HL-60 (cell line): ENCODE results near the gene ATP2B3.

ENCODE experiments used
- CTCF ChIP-seq: IDR thresholded peaks from one replicate; pipeline ENCODE4 v1.5.1; 2011; ENCODE audit warnings: low read length, control low read depth, inconsistent platforms; ENCODE audit not compliant: insufficient read depth
- GABPA ChIP-seq: IDR thresholded peaks from 2 replicates; pipeline ENCODE4 v1.6.1; 2012; ENCODE audit warnings: low read depth
- POLR2AphosphoS5 ChIP-seq: IDR thresholded peaks from 2 replicates; pipeline ENCODE4 v1.6.1; 2012; ENCODE audit warnings: low read depth
- SPI1 ChIP-seq: IDR thresholded peaks from 2 replicates; pipeline ENCODE4 v1.6.1; 2012; ENCODE audit warnings: low read depth, mild to moderate bottlenecking, borderline replicate concordance

- TF ChIP-seq CTCF, result no peak
- TF ChIP-seq SPI1, result no peak
- no peak for TF ChIP-seq POLR2AphosphoS5
- no peak; the same call in 1 of the 2 replicates for TF ChIP-seq GABPA
Measured at GRCh38 chrX:153599192-153600031, 82.0 kb downstream of the ATP2B3 start.
